WTC11 (cell line): ENCODE measurements around the gene CYP3A4.

Source experiments
- ATF6 ChIP-seq: sonication (generic); formaldehyde crosslinking; IDR thresholded peaks from 2 replicates; pipeline ENCODE4 v1.8.1; 2023; ENCODE audit warnings: mild to moderate bottlenecking, missing genetic modification reagents
- CTCF ChIP-seq: fragments of 200-600 bp; IDR thresholded peaks from 2 replicates; pipeline ENCODE4 v1.8.0; 2022; ENCODE audit warnings: antibody characterized with exemption
- ETV6 ChIP-seq: sonication (generic); formaldehyde crosslinking; IDR thresholded peaks from 2 replicates; pipeline ENCODE4 v1.8.1; 2022; ENCODE audit warnings: mild to moderate bottlenecking, missing genetic modification reagents
- IRF2 ChIP-seq: sonication (generic); formaldehyde crosslinking; IDR thresholded peaks from 2 replicates; pipeline ENCODE4 v1.8.0; 2022; ENCODE audit warnings: low read depth, missing genetic modification reagents, borderline replicate concordance
- JUN ChIP-seq: sonication (generic); formaldehyde crosslinking; IDR thresholded peaks from 2 replicates; pipeline ENCODE4 v1.8.0; 2023; ENCODE audit warnings: mild to moderate bottlenecking, missing genetic modification reagents
- NR2C2 ChIP-seq: sonication (generic); formaldehyde crosslinking; IDR thresholded peaks from 2 replicates; pipeline ENCODE4 v1.8.0; 2022; ENCODE audit warnings: mild to moderate bottlenecking, missing genetic modification reagents
- TEAD4 ChIP-seq: sonication (generic); formaldehyde crosslinking; IDR thresholded peaks from 2 replicates; pipeline ENCODE4 v1.8.0; 2022; ENCODE audit warnings: mild to moderate bottlenecking, missing genetic modification reagents

DNA sequence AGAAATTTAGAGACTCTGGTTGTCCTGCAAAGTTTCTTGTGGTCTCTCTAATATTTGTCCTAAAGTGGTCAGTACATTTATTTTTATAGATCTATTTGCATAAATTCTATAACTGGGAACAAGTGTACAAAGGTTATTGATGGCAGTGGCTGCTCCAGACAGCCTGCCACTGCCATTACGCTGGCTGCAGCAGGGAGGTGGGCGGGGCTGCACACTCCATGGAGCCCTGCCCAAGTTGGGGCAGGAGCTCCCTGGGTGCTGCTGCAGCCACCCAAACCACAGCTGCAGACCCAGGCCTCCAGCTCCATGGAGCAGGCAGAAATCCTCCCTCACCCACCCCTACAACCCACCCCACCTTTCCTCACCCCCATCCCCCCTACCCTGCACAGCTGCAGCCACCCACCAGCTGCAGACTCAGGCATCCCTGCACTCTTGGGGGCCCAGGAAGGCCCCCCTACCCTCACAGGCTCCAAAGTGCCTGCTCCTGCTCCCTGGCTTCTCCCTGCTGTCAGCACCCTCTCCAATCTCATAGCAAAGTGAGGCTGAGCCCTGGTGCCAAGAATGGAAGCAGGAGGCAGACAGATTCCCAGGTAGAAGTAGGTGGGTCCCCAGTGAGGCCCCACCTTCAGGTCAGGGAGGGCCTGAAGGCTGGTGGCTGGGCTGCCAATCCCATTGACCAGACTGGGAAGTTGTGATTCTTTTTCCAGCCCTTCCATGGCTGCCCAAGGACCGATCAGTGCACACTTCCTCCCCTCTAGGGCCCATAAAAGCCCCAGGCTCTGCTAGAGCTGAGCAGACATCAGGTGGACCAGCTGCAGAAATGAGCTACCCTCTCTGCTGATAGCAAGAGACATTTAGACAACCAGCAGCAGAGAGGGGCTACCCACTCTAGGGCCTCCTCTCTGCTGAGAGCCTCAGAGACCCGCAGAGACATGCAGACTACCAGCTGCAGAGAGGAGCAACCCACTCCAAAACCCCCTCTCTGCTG is 39.0 kb upstream of the CYP3A4 start:
- TF ChIP-seq ATF6 (CRISPR knock-in tag) (no peak), CTCF (no peak), ETV6 (CRISPR knock-in tag) (no peak), IRF2 (CRISPR knock-in tag) (no peak), TEAD4 (CRISPR knock-in tag) (no peak), JUN (CRISPR knock-in tag) (no peak), NR2C2 (CRISPR knock-in tag) (no peak)
